Measurements from ENCODE around the gene CCNE1.

The CCNE1 gene

GRCh38 chr19:29768166-29768565, 43.6 kb upstream of the CCNE1 start:
- Histone ChIP-seq H3K27me3 (peaks cover 0 to 13% of the 10 kb centered on the region in 2 donors), H3K4me3 (no peak overlapping the region), H3K36me3 (no peaks in the 10 kb centered on the region), H3K9me3 (no peaks in the 10 kb centered on the region), H3K4me1 (no peaks in the 10 kb centered on the region), H3K27ac (no peak overlapping the region)
- intact Hi-C loops (cut with DNase I; ENCODE audit: low total_unique reads), result no loop called here
- TF ChIP-seq, protein P1, sequence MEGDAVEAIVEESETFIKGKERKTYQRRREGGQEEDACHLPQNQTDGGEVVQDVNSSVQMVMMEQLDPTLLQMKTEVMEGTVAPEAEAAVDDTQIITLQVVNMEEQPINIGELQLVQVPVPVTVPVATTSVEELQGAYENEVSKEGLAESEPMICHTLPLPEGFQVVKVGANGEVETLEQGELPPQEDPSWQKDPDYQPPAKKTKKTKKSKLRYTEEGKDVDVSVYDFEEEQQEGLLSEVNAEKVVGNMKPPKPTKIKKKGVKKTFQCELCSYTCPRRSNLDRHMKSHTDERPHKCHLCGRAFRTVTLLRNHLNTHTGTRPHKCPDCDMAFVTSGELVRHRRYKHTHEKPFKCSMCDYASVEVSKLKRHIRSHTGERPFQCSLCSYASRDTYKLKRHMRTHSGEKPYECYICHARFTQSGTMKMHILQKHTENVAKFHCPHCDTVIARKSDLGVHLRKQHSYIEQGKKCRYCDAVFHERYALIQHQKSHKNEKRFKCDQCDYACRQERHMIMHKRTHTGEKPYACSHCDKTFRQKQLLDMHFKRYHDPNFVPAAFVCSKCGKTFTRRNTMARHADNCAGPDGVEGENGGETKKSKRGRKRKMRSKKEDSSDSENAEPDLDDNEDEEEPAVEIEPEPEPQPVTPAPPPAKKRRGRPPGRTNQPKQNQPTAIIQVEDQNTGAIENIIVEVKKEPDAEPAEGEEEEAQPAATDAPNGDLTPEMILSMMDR (IDR thresholded peaks at IDR 0.05), result no peak
- no peak for DNase-seq

GRCh38 chr19:29769997-29770396, 41.8 kb upstream of the CCNE1 start:
- Histone ChIP-seq H3K27me3 (peaks cover 0 to 14% of the 10 kb centered on the region in 2 donors), H3K4me1 (no peaks in the 10 kb centered on the region), H3K4me3 (no peak overlapping the region), H3K27ac (no peak overlapping the region), H3K36me3 (no peaks in the 10 kb centered on the region), H3K9me3 (no peaks in the 10 kb centered on the region)
- DNase-seq, result no peak
- intact Hi-C loops (cut with DNase I; ENCODE audit: low total_unique reads), result no loop called here
- TF ChIP-seq, protein P1 (IDR thresholded peaks at IDR 0.05), result no peak

DNA sequence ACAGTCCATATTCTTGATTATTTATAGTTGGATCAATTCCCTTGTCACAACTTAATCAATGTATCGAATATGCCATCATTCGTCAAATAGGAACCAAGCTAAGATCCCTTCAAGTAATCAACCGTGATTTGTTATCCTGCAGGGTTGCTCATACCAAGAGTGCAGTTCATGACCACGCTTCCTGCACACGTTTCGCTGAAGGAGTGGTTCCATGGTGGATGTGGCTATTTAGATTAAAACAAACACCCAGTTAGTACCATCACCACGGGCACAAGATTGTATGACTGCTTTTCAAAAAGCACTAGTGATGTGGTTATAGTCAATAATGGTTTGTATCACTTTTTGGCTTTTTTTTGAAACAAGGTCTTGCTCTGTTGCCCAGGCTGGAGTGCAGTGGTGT, 41.1 kb upstream of the CCNE1 start:
- Histone ChIP-seq H3K27ac (no peak overlapping the region), H3K4me1 (no peaks in the 10 kb centered on the region), H3K27me3 (peaks cover 0 to 14% of the 10 kb centered on the region in 2 donors), H3K4me3 (no peak overlapping the region), H3K36me3 (no peaks in the 10 kb centered on the region), H3K9me3 (no peaks in the 10 kb centered on the region)
- intact Hi-C loops (cut with DNase I; ENCODE audit: low total_unique reads), result no loop called here
- no peak for DNase-seq
- TF ChIP-seq, protein P1 (IDR thresholded peaks at IDR 0.05), result no peak

DNA sequence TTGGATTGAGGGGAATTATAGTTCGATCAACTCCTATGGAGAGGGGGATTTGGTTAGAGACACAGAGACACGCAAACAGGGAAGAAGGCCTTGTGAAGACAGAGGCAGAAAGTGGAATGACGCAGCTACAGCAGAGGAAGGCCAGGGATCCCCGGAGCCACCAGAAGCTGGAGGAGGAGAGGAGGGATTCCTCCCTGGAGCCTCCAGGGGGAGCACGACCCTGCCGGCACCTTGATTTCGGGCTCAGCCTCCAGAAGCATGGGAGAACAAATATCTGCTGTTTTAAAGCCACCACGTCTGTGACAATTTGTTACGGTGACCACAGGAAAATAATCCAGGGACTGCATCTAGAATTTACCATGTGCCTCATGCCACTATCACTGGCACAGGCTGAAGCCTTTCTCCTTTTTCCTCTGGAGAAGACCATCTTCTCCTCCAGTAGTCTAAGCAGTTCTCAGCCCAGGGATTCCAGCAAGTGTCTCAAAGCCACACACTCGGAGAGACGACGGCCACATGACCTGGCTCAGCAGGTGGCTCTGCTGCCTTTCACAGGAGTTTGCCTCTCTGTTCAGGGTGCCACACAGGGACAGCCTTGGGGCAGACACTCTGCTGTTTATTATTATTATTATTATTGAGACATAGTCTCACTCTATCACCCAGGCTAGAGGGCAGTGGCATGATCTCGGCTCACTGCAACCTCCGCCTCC, 39.9 kb upstream of the CCNE1 start:
- H3K27ac ChIP-seq, result no peak overlapping the region
- TF ChIP-seq, protein P1 (IDR thresholded peaks at IDR 0.05), result peak; percentile 55 to 61
- intact Hi-C loops (cut with DNase I; ENCODE audit: low total_unique reads), result no loop called here

DNA sequence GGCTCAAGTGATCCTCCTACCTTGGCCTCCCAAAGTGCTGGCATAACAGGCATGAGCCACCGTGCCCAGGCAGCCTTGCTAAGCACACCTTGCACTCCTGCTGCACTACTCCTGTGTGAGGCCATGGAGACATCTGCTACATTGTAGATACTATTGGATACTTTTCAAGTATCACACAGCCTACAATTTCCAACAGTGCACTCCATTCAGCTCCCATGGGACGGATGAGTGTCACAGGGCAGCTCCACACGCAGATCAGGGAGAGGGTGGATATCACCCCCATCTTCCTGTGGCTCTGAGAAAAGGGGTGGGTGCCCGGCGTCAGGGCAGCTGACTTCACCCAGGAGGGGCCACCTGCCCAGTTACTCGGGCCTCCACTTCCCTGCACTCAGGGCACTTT, 39.1 kb upstream of the CCNE1 start:
- Histone ChIP-seq H3K27me3 (peaks cover 0 to 22% of the 10 kb centered on the region in 2 donors), H3K9me3 (no peaks in the 10 kb centered on the region), H3K27ac (no peak overlapping the region), H3K4me1 (no peaks in the 10 kb centered on the region), H3K4me3 (no peak overlapping the region), H3K36me3 (no peaks in the 10 kb centered on the region)
- intact Hi-C loops (cut with DNase I; ENCODE audit: low total_unique reads), result no loop called here
- TF ChIP-seq, protein P1 (IDR thresholded peaks at IDR 0.05), result no peak
- DNase-seq, result no peak

More for the DNA sequence above, 39.9 kb upstream of the CCNE1 start:
- H3K4me3 ChIP-seq, result no peak overlapping the region
- no peaks in the 10 kb centered on the region for H3K9me3 ChIP-seq
- no peaks in the 10 kb centered on the region for H3K36me3 ChIP-seq
- DNase-seq, result no peak
- peaks cover 0 to 18% of the 10 kb centered on the region in 2 donors for H3K27me3 ChIP-seq
- H3K4me1 ChIP-seq, result no peaks in the 10 kb centered on the region
